Measurements from ENCODE around the gene MXI1. TPM values are rescaled to one million over a fixed set of nuclear protein-coding genes. Genes with fewer than 3 reads are reported as not detected.

The MXI1 gene
- total and polyA plus RNA-seq, 2 experiments from 2014 or later, result 5.1 to 8.5 TPM

GRCh38 chr10:110277591-110277990, 70.2 kb downstream of the MXI1 start:
- Histone ChIP-seq H3K36me3 (ENCODE audit: insufficient read depth) (no peaks in the 10 kb centered on the region), H3K4me1 (ENCODE audit: insufficient read depth) (no peaks in the 10 kb centered on the region), H4K20me1 (replicated peaks; ENCODE audit: insufficient read depth) (no peaks in the 10 kb centered on the region), H3K27me3 (ENCODE audit: insufficient read depth) (no peaks in the 10 kb centered on the region), H3K4me3 (no peak overlapping the region), H3K9me2 (ENCODE audit: insufficient read depth) (no peaks in the 10 kb centered on the region), H3K79me2 (replicated peaks; ENCODE audit: insufficient read depth) (no peaks in the 10 kb centered on the region), H3F3A (replicated peaks; ENCODE audit: low read depth) (no peaks in the 10 kb centered on the region), H3K27ac (ENCODE audit: low read depth) (no peak overlapping the region), H2AFZ (no peak overlapping the region), H3K4me2 (no peak overlapping the region)
- no peak for ATAC-seq
- no peak for DNase-seq (ENCODE audit: low spot score)
- H3K36me3 Mint-ChIP-seq (ENCODE audit: low read depth), result peaks cover 3% of the 10 kb centered on the region; the same call in 2 of the 3 replicates
- TF ChIP-seq EZH2 (IDR thresholded peaks at IDR 0.05; ENCODE audit: low read depth, unreplicated experiment) (no peak), EZH2phosphoT487 (IDR thresholded peaks at IDR 0.05; ENCODE audit: unreplicated experiment) (no peak), NANOG (IDR thresholded peaks at IDR 0.05; ENCODE audit: borderline replicate concordance) (no peak), POLR2AphosphoS5 (IDR thresholded peaks at IDR 0.05; ENCODE audit: low read depth) (no peak), CTCF (conservative IDR thresholded peaks at IDR 0.05; ENCODE audit: low read depth in 2 of 2) (no peak), ZNF462 (CRISPR knock-in tag; IDR thresholded peaks at IDR 0.05) (no peak), CREB1 (CRISPR knock-in tag; IDR thresholded peaks at IDR 0.05; ENCODE audit: low read depth) (no peak), ZNF331 (CRISPR knock-in tag; IDR thresholded peaks at IDR 0.05; ENCODE audit: low read depth) (no peak), ZNF114 (CRISPR knock-in tag; IDR thresholded peaks at IDR 0.05) (no peak), JUNB (IDR thresholded peaks at IDR 0.05; ENCODE audit: unreplicated experiment) (no peak), ETS1 (IDR thresholded peaks at IDR 0.05) (no peak), STAT1 (IDR thresholded peaks at IDR 0.05; ENCODE audit: unreplicated experiment) (no peak), REST (IDR thresholded peaks at IDR 0.05; ENCODE audit: unreplicated experiment) (no peak)
- H3K4me1 Mint-ChIP-seq, result peaks cover 16% of the 10 kb centered on the region
- no peak overlapping the region for H3K4me3 Mint-ChIP-seq
- no peak overlapping the region for H3K27ac Mint-ChIP-seq
- H3K9me3 Mint-ChIP-seq, result no peaks in the 10 kb centered on the region
- H3K27me3 Mint-ChIP-seq (ENCODE audit: insufficient read depth, low read depth, poor library complexity), result peaks cover 1% of the 10 kb centered on the region

Data from GM23338 (cell line).